Measurements from ENCODE around the gene UBE2Q1.
A peak's percentile ranks its signal among the peaks of the same experiment; 100 is the strongest.

The UBE2Q1 gene

DNA sequence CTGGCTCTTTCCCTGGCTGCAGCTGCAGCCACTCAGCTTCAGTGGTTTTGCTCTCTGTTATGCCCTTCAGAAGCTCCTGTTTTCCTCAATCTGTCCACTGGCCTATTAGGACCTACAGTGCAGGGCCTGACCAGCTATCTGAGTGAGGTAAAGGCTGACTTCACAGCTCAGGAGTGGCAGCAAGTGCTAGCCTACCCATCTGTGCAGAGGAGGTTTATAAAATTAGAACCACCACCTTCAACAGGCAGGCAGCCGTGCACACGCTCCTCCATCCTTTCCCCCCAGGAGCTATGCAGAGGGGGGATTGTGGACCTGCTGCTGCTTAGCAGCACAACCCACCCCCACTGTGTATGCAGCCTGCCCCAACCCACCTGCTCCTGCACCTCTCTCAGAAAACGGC, 41.2 kb upstream of the UBE2Q1 start:
- no CpG with 5 or more reads among the region's 3 CpGs for WGBS (ENCODE audit: extremely low coverage, insufficient coverage, low lambda C conversion rate)
- no peak overlapping the region for H3K4me2 ChIP-seq (ENCODE audit: low read length)
- no peak overlapping the region for H2AK5ac ChIP-seq (ENCODE audit: low read length)
- no peak overlapping the region for H4K8ac ChIP-seq (ENCODE audit: low read depth, low read length)
- no peak overlapping the region for H3K23ac ChIP-seq (ENCODE audit: low read length)
- H3K4me3 ChIP-seq (ENCODE audit: low read length): no peak overlapping the region
- H4K5ac ChIP-seq (ENCODE audit: low read length): no peak overlapping the region
- H3K18ac ChIP-seq (ENCODE audit: low read length): no peak overlapping the region
- H3K9ac ChIP-seq (ENCODE audit: low read length): no peak overlapping the region
- peaks cover 6% of the 10 kb centered on the region for H3K4me1 ChIP-seq (ENCODE audit: control insufficient read depth, low read depth, low read length)
- no peak overlapping the region for H2BK120ac ChIP-seq (ENCODE audit: low read depth, low read length)
- no peak overlapping the region for H2BK15ac ChIP-seq (replicated peaks; ENCODE audit: low read depth)
- no peak overlapping the region for H3K4ac ChIP-seq (ENCODE audit: low read depth, low read length)
- H3K36me3 ChIP-seq (ENCODE audit: control insufficient read depth, insufficient read depth, low read length): peaks cover 21% of the 10 kb centered on the region
- no peak overlapping the region for H2BK5ac ChIP-seq (ENCODE audit: low read length)
- peak overlapping the region; percentile 76 for H3K27ac ChIP-seq (ENCODE audit: low read depth, low read length)
- H3K79me2 ChIP-seq (ENCODE audit: control insufficient read depth, insufficient read depth, low read length): peaks cover 45% of the 10 kb centered on the region
- H3K27me3 ChIP-seq (ENCODE audit: insufficient read depth, low read length, poor library complexity): no peaks in the 10 kb centered on the region
- peaks cover 29% of the 10 kb centered on the region for H3K79me1 ChIP-seq (ENCODE audit: low read length)
- DNase-seq: peak; percentile 18
- peak overlapping the region; percentile 54 for H3K56ac ChIP-seq (ENCODE audit: low read length)

DNA sequence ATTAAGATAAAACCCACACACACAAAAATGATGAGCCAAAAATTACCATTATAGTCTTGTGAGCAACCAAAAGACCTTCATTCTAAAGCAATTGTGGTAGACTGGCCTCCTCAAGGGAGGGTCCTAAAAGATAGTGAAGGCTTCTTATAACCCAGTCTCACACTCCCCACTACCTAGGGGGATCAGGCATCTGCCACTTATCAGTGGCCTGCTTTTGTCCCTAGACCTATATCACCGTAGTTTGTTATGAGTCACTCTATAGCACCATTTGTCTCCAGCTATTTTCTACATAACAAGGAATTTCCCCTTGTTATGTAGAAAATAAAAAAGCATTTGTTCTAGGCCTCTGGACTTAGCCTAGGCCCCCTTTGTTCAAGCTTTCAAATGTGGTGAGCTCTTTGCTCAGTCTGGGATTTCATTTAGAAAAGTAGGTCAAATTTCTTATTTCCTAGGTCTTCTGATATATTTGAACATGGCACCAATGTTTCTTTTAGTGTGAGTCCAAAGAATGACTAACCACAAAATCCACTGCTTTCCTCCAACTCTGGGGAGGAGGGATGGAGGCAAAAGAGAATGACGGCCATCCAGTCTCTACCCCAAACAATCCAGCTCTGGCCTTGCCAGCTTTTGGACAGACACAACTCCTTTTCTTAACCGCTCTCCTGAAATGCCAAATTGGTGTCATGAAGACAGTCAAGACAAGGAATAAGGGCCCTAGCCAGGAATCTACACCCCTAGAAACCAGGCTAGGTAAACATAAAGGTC, 40.6 kb upstream of the UBE2Q1 start:
- H3K79me1 ChIP-seq (ENCODE audit: low read length): peaks cover 26% of the 10 kb centered on the region
- H3K27ac ChIP-seq (ENCODE audit: low read depth, low read length): peak overlapping the region; percentile 76
- no CpG with 5 or more reads among the region's 3 CpGs for WGBS (ENCODE audit: extremely low coverage, insufficient coverage, low lambda C conversion rate)

DNA sequence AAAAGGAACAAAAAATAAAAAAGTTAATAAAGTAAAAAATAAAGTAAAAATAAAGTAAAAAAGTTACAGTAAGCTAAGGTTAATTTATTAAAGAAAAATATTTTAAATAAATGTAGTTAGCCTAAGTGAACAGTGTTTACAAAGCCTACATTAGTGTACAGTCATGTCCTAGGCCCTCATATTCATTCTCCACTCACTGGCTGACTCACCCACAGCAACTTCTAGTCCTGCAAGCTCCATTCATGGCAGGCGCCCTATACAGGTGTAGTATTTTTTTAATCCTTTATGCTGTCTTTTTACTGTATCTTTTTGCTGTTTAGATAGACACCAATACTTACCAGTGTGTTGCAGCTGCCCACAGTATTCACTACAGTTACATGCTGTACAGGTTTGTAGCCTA, 37.2 kb upstream of the UBE2Q1 start:
- Histone ChIP-seq H3K4me3 (ENCODE audit: low read length) (no peak overlapping the region), H4K8ac (ENCODE audit: low read depth, low read length) (no peak overlapping the region), H3K27ac (ENCODE audit: low read depth, low read length) (no peak overlapping the region), H2BK15ac (replicated peaks; ENCODE audit: low read depth) (no peak overlapping the region), H4K5ac (ENCODE audit: low read length) (no peak overlapping the region), H3K9ac (ENCODE audit: low read length) (no peak overlapping the region), H3K79me1 (ENCODE audit: low read length) (peaks cover 9% of the 10 kb centered on the region), H3K79me2 (ENCODE audit: control insufficient read depth, insufficient read depth, low read length) (peaks cover 7% of the 10 kb centered on the region), H3K23ac (ENCODE audit: low read length) (no peak overlapping the region), H2BK120ac (ENCODE audit: low read depth, low read length) (no peak overlapping the region), H2AK5ac (ENCODE audit: low read length) (no peak overlapping the region), H3K4me1 (ENCODE audit: control insufficient read depth, low read depth, low read length) (peaks cover 6% of the 10 kb centered on the region), H2BK5ac (ENCODE audit: low read length) (no peak overlapping the region), H3K18ac (ENCODE audit: low read length) (no peak overlapping the region), H3K56ac (ENCODE audit: low read length) (no peak overlapping the region), H3K36me3 (ENCODE audit: control insufficient read depth, insufficient read depth, low read length) (peaks cover 15% of the 10 kb centered on the region), H3K4me2 (ENCODE audit: low read length) (no peak overlapping the region), H3K27me3 (ENCODE audit: insufficient read depth, low read length, poor library complexity) (no peaks in the 10 kb centered on the region), H3K4ac (ENCODE audit: low read depth, low read length) (no peak overlapping the region)
- WGBS (ENCODE audit: extremely low coverage, insufficient coverage, low lambda C conversion rate): no CpG with 5 or more reads among the region's 1 CpG
- no peak for DNase-seq

More for the DNA sequence above, 40.6 kb upstream of the UBE2Q1 start:
- H4K5ac ChIP-seq (ENCODE audit: low read length): no peak overlapping the region
- no peak overlapping the region for H2BK120ac ChIP-seq (ENCODE audit: low read depth, low read length)
- H3K18ac ChIP-seq (ENCODE audit: low read length): no peak overlapping the region
- H3K79me2 ChIP-seq (ENCODE audit: control insufficient read depth, insufficient read depth, low read length): peaks cover 38% of the 10 kb centered on the region
- H3K23ac ChIP-seq (ENCODE audit: low read length): no peak overlapping the region
- no peak overlapping the region for H4K8ac ChIP-seq (ENCODE audit: low read depth, low read length)
- peaks cover 6% of the 10 kb centered on the region for H3K4me1 ChIP-seq (ENCODE audit: control insufficient read depth, low read depth, low read length)
- peak overlapping the region; percentile 54 for H3K56ac ChIP-seq (ENCODE audit: low read length)
- H3K36me3 ChIP-seq (ENCODE audit: control insufficient read depth, insufficient read depth, low read length): peaks cover 21% of the 10 kb centered on the region
- H2BK15ac ChIP-seq (replicated peaks; ENCODE audit: low read depth): no peak overlapping the region
- H3K9ac ChIP-seq (ENCODE audit: low read length): no peak overlapping the region
- peak; percentile 74 for DNase-seq
- H3K4me2 ChIP-seq (ENCODE audit: low read length): no peak overlapping the region
- H3K4me3 ChIP-seq (ENCODE audit: low read length): no peak overlapping the region
- H2AK5ac ChIP-seq (ENCODE audit: low read length): no peak overlapping the region
- no peak overlapping the region for H3K4ac ChIP-seq (ENCODE audit: low read depth, low read length)
- no peaks in the 10 kb centered on the region for H3K27me3 ChIP-seq (ENCODE audit: insufficient read depth, low read length, poor library complexity)
- H2BK5ac ChIP-seq (ENCODE audit: low read length): peak overlapping the region; percentile 43

DNA sequence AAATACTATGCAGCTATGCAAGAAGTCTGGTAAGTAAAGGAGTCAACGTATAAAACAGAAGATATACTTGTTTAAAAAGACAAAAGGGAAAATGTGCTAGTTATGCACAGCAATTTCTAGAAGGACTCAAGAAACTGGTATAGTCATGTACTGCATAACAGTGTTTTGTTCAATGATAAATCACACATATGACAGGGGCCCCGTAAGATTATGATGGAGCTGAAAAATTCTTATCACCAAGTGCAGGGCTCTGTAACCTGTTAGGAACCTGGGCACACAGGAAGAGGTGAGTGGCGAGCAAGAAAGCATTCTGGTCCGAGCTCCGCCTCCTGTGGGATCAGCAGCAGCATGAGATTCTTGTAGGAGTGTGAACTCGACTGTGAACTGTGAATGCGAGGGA, 36.3 kb upstream of the UBE2Q1 start:
- H2BK15ac ChIP-seq (replicated peaks; ENCODE audit: low read depth): no peak overlapping the region
- no peak overlapping the region for H3K4me2 ChIP-seq (ENCODE audit: low read length)
- H3K27me3 ChIP-seq (ENCODE audit: insufficient read depth, low read length, poor library complexity): no peaks in the 10 kb centered on the region
- H3K27ac ChIP-seq (ENCODE audit: low read depth, low read length): no peak overlapping the region
- H2BK5ac ChIP-seq (ENCODE audit: low read length): no peak overlapping the region
- H3K56ac ChIP-seq (ENCODE audit: low read length): no peak overlapping the region
- no peak overlapping the region for H3K4me3 ChIP-seq (ENCODE audit: low read length)
- no peak overlapping the region for H3K23ac ChIP-seq (ENCODE audit: low read length)
- H3K36me3 ChIP-seq (ENCODE audit: control insufficient read depth, insufficient read depth, low read length): peaks cover 16% of the 10 kb centered on the region
- no peak overlapping the region for H2AK5ac ChIP-seq (ENCODE audit: low read length)
- H4K8ac ChIP-seq (ENCODE audit: low read depth, low read length): no peak overlapping the region
- H2BK120ac ChIP-seq (ENCODE audit: low read depth, low read length): no peak overlapping the region
- peaks cover 8% of the 10 kb centered on the region for H3K79me1 ChIP-seq (ENCODE audit: low read length)
- H4K5ac ChIP-seq (ENCODE audit: low read length): no peak overlapping the region
- peaks cover 4% of the 10 kb centered on the region for H3K79me2 ChIP-seq (ENCODE audit: control insufficient read depth, insufficient read depth, low read length)
- no peak for DNase-seq
- WGBS (ENCODE audit: extremely low coverage, insufficient coverage, low lambda C conversion rate): no CpG with 5 or more reads among the region's 7 CpGs
- H3K9ac ChIP-seq (ENCODE audit: low read length): no peak overlapping the region
- no peak overlapping the region for H3K18ac ChIP-seq (ENCODE audit: low read length)
- H3K4me1 ChIP-seq (ENCODE audit: control insufficient read depth, low read depth, low read length): peaks cover 6% of the 10 kb centered on the region
- H3K4ac ChIP-seq (ENCODE audit: low read depth, low read length): no peak overlapping the region

DNA sequence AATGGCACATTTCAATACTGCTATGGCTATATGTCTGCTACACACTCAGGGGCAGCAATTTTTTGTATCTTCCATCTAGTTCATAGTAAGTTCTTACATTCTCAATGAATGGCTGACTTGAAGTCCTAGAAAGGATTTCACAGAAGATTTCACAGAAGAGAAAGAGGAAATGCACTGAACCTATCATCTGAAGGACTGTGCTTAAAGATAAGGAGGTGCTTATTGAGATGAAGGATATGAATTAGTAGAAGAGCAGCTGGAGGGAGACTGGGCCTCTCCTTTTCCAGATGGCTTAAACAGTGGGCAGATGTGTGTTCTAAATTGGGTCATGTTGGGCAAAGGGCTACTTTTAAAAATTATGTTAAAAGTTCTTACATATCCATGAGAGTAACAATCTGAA, 34.9 kb upstream of the UBE2Q1 start:
- no peak for DNase-seq
- Histone ChIP-seq H3K4me3 (ENCODE audit: low read length) (no peak overlapping the region), H3K36me3 (ENCODE audit: control insufficient read depth, insufficient read depth, low read length) (peaks cover 23% of the 10 kb centered on the region), H3K4ac (ENCODE audit: low read depth, low read length) (no peak overlapping the region), H3K56ac (ENCODE audit: low read length) (no peak overlapping the region), H2BK120ac (ENCODE audit: low read depth, low read length) (no peak overlapping the region), H3K18ac (ENCODE audit: low read length) (no peak overlapping the region), H3K23ac (ENCODE audit: low read length) (no peak overlapping the region), H4K8ac (ENCODE audit: low read depth, low read length) (no peak overlapping the region), H3K27ac (ENCODE audit: low read depth, low read length) (no peak overlapping the region), H3K79me2 (ENCODE audit: control insufficient read depth, insufficient read depth, low read length) (no peaks in the 10 kb centered on the region), H3K9ac (ENCODE audit: low read length) (no peak overlapping the region), H3K4me2 (ENCODE audit: low read length) (no peak overlapping the region), H3K79me1 (ENCODE audit: low read length) (peaks cover 4% of the 10 kb centered on the region), H2BK15ac (replicated peaks; ENCODE audit: low read depth) (no peak overlapping the region), H3K4me1 (ENCODE audit: control insufficient read depth, low read depth, low read length) (peaks cover 2% of the 10 kb centered on the region), H2BK5ac (ENCODE audit: low read length) (no peak overlapping the region), H2AK5ac (ENCODE audit: low read length) (no peak overlapping the region), H4K5ac (ENCODE audit: low read length) (no peak overlapping the region), H3K27me3 (ENCODE audit: insufficient read depth, low read length, poor library complexity) (no peaks in the 10 kb centered on the region)

DNA sequence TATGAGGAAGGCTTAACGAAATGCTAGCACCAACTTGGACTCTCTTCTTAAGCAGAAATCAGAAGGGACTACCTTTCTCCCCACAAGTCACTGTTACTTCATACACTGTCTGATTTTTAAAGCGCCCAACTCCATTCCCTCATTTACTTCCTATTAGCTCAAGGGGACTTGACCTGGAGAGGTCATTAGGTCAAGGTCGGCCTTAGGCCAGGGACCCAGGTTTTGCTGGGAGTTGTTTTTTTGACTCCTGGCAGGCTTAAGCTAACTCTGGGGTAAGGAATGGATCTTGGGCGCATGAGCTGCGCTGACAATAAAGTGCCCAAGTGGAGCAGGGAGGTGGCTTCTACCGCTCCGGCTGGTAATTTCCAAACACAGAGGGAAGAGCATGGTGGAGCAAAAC, 32.7 kb upstream of the UBE2Q1 start:
- WGBS (ENCODE audit: extremely low coverage, insufficient coverage, low lambda C conversion rate): no CpG with 5 or more reads among the region's 7 CpGs
- H3K4me3 ChIP-seq (ENCODE audit: low read length): no peak overlapping the region
- no peaks in the 10 kb centered on the region for H3K27me3 ChIP-seq (ENCODE audit: insufficient read depth, low read length, poor library complexity)
- no peak overlapping the region for H3K27ac ChIP-seq (ENCODE audit: low read depth, low read length)
- H3K79me2 ChIP-seq (ENCODE audit: control insufficient read depth, insufficient read depth, low read length): no peaks in the 10 kb centered on the region
- H3K79me1 ChIP-seq (ENCODE audit: low read length): no peaks in the 10 kb centered on the region
- H2BK5ac ChIP-seq (ENCODE audit: low read length): no peak overlapping the region
- no peak overlapping the region for H3K4ac ChIP-seq (ENCODE audit: low read depth, low read length)
- H2BK15ac ChIP-seq (replicated peaks; ENCODE audit: low read depth): no peak overlapping the region
- no peaks in the 10 kb centered on the region for H3K4me1 ChIP-seq (ENCODE audit: control insufficient read depth, low read depth, low read length)
- H3K18ac ChIP-seq (ENCODE audit: low read length): no peak overlapping the region
- peaks cover 22% of the 10 kb centered on the region for H3K36me3 ChIP-seq (ENCODE audit: control insufficient read depth, insufficient read depth, low read length)
- H3K9ac ChIP-seq (ENCODE audit: low read length): no peak overlapping the region
- no peak overlapping the region for H2AK5ac ChIP-seq (ENCODE audit: low read length)
- H3K4me2 ChIP-seq (ENCODE audit: low read length): no peak overlapping the region
- H2BK120ac ChIP-seq (ENCODE audit: low read depth, low read length): no peak overlapping the region
- H4K5ac ChIP-seq (ENCODE audit: low read length): no peak overlapping the region
- H4K8ac ChIP-seq (ENCODE audit: low read depth, low read length): no peak overlapping the region
- no peak overlapping the region for H3K56ac ChIP-seq (ENCODE audit: low read length)
- no peak overlapping the region for H3K23ac ChIP-seq (ENCODE audit: low read length)
- no peak for DNase-seq

All from mesendoderm (in vitro differentiated cells).